OCI-LY7 (cell line): ENCODE results near the gene NEK9.

Experiments used
- CTCF ChIP-seq: fragments of 200-600 bp; sonication (generic); conservative IDR thresholded peaks from 2 replicates; pipeline ENCODE4 v1.5.1; 2014; ENCODE audit warnings: mild to moderate bottlenecking, antibody characterized with exemption, low read length, moderate library complexity, mixed read lengths
- EZH2phosphoT487 ChIP-seq: fragments of 200-600 bp; sonication (generic); IDR thresholded peaks from 2 replicates; pipeline ENCODE4 v1.6.1; 2018; ENCODE audit warnings: low read depth, borderline replicate concordance, mild to moderate bottlenecking, mixed run types, antibody characterized with exemption, low read length, moderate library complexity, mixed read lengths

- TF ChIP-seq CTCF (no peak), EZH2phosphoT487 (no peak)
These were observed 34.1 kb downstream of the NEK9 start for GRCh38 chr14:75092698-75093097.
